Neural crest cell (in vitro differentiated cells): ENCODE results near the gene FCGR3A. TPM values are rescaled to one million over a fixed set of nuclear protein-coding genes. Genes with fewer than 3 reads are reported as not detected.
"Not testable (repeated sequence)": the region's sequence is repeated elsewhere in the genome, so short reads cannot be mapped to it uniquely, and the experiment has no call there.

Experiments
- DNase-seq: peaks from one replicate; pipeline ENCODE4 v3.0.0; 2021; ENCODE audit warnings: low read depth, mixed read lengths, low spot score
- H3K27ac Mint-ChIP-seq: one replicate; pipeline ENCODE4 v1.8.0; 2021; ENCODE audit warnings: mild to moderate bottlenecking, mixed read lengths; ENCODE audit not compliant: unreplicated experiment
- H3K27me3 Mint-ChIP-seq: 2 replicates; pipeline ENCODE4 v1.8.0; 2021; ENCODE audit warnings: low read depth, mild to moderate bottlenecking, mixed read lengths
- H3K36me3 Mint-ChIP-seq: 2 replicates; pipeline ENCODE4 v1.8.0; 2021; ENCODE audit warnings: low read depth, mild to moderate bottlenecking, mixed read lengths
- H3K4me1 Mint-ChIP-seq: 2 replicates; pipeline ENCODE4 v1.8.0; 2021; ENCODE audit warnings: mixed read lengths
- H3K4me3 Mint-ChIP-seq: one replicate; pipeline ENCODE4 v1.8.0; 2021; ENCODE audit warnings: mild to moderate bottlenecking, mixed read lengths
- H3K9me3 Mint-ChIP-seq: 2 replicates; pipeline ENCODE4 v1.8.0; 2021; ENCODE audit warnings: mixed read lengths
- total RNA-seq: library from RNA; stranded (reverse); gene quantifications from 2 replicates; pipeline ENCODE4 v1.2.1, GENCODE V29; 2021
- TF ChIP-seq, protein P1 (sequence below): fragments of 200-600 bp; sonication (generic); conservative IDR thresholded peaks from 2 replicates; pipeline ENCODE4 v1.5.0; 2021; ENCODE audit warnings: antibody characterized with exemption, mild to moderate bottlenecking

Gene FCGR3A
- total RNA-seq, 1 donor from 2014 or later, result not detected

DNA sequence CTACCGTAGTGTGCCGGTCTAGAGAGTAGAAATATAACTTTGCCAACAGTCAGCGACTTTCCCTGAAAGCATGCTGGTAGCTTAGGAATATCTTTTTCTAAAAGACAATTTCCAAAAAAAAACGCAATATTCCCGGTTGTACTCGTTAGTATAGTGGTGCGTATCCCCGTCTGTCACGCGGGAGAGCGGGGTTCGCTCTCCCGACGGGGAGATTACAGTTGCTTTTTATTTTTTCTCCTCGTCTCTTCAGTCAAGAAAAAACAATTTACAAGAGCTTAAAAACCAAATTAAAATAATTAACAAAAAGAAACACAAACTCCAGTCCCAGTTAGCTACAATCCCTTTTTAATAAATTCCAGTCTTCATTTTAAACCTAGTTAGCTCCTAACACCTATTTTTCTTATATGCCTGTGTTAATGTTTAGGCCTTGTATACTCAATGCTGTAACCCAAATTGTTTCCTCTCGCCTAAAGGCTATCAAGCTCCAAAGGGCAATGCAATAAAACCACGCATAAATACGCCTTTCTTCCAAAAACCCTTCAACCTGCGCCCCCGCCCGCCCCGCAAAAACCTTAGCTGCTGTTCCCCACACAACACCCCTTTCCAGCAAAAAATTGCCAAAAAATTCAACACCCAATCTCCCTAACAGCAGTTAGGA, 17.5 kb downstream of the FCGR3A start:
- no peak for DNase-seq
- Mint-ChIP-seq H3K36me3 (peaks cover 4% of the 10 kb centered on the region), H3K9me3 (peaks cover 2% of the 10 kb centered on the region), H3K4me3 (peak overlapping the region; percentile 88), H3K4me1 (peaks cover 33% of the 10 kb centered on the region), H3K27ac (no peak overlapping the region), H3K27me3 (peaks cover 60% of the 10 kb centered on the region)
- TF ChIP-seq, protein P1, sequence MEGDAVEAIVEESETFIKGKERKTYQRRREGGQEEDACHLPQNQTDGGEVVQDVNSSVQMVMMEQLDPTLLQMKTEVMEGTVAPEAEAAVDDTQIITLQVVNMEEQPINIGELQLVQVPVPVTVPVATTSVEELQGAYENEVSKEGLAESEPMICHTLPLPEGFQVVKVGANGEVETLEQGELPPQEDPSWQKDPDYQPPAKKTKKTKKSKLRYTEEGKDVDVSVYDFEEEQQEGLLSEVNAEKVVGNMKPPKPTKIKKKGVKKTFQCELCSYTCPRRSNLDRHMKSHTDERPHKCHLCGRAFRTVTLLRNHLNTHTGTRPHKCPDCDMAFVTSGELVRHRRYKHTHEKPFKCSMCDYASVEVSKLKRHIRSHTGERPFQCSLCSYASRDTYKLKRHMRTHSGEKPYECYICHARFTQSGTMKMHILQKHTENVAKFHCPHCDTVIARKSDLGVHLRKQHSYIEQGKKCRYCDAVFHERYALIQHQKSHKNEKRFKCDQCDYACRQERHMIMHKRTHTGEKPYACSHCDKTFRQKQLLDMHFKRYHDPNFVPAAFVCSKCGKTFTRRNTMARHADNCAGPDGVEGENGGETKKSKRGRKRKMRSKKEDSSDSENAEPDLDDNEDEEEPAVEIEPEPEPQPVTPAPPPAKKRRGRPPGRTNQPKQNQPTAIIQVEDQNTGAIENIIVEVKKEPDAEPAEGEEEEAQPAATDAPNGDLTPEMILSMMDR, result no peak

DNA sequence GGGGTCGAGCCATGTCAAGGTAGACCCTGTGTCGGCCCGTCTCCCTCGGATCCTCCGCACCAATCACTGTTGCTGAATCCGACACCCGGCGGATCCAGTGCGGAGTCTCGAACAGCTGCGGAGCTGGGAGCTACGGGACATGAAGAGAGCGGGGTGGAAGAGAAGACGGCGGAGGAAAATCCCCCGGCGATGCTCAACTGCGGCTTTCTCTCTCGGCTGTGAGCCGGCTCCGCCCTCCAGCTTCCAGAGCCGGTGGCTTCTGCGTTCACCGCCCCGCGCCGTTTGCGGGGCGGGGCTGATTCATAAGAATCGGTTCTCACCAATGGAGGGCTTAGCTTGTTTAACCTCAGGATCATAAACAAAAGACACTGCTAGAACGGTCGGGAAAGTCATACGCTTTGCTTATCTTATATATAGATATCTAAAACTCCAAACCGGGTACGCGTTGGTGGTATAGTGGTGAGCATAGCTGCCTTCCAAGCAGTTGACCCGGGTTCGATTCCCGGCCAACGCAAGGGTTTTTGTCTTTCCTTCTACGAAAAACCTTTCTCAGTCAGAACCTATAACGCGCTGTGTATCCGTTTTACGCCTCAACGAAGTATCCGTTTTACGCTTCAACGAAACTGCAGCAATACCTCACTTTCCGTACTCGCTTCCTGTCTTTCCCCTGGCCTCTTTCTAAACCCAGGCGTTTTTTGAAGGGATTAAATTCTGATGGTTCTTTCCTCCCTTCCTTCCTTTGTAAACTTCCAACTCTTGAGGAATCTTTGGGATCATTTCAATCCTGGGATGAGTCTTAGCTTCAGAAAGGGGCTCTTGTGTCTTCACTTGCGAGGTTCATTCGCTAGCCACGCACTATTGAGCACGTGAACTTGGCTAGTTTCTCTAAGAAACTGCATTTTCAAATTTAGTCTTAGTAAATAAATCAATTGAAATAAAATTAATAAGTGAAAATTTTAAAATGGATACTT, 18.7 kb downstream of the FCGR3A start:
- H3K36me3 Mint-ChIP-seq, H3K9me3 Mint-ChIP-seq: not testable (repeated sequence)
- Mint-ChIP-seq H3K4me3 (peak overlapping the region; percentile 99), H3K27ac (peak overlapping the region; percentile 84), H3K4me1 (peaks cover 33% of the 10 kb centered on the region), H3K27me3 (peaks cover 65% of the 10 kb centered on the region)
- DNase-seq, result peak; percentile 79

DNA sequence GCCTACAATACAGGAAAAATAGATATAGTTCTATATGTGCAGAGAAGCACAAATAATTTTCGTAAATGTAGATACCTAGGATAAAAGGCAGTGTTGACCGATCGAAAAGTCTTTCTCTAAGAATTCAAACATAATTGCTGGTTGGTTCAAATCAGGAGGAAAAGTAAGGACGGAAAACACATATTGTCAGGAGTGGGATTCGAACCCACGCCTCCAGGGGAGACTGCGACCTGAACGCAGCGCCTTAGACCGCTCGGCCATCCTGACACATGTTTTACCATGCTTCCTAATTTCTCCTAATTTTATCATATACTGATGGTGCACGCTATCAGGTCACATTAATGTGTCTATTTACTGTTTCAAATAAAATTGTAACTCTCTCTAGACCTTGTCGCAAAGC, 19.5 kb downstream of the FCGR3A start:
- H3K36me3 Mint-ChIP-seq, H3K9me3 Mint-ChIP-seq: not testable (repeated sequence)
- H3K4me1 Mint-ChIP-seq, result peaks cover 33% of the 10 kb centered on the region
- H3K27ac Mint-ChIP-seq, result peak overlapping the region; percentile 84
- DNase-seq, result peak; percentile 59
- peaks cover 72% of the 10 kb centered on the region for H3K27me3 Mint-ChIP-seq
- peak overlapping the region; percentile 99 for H3K4me3 Mint-ChIP-seq

DNA sequence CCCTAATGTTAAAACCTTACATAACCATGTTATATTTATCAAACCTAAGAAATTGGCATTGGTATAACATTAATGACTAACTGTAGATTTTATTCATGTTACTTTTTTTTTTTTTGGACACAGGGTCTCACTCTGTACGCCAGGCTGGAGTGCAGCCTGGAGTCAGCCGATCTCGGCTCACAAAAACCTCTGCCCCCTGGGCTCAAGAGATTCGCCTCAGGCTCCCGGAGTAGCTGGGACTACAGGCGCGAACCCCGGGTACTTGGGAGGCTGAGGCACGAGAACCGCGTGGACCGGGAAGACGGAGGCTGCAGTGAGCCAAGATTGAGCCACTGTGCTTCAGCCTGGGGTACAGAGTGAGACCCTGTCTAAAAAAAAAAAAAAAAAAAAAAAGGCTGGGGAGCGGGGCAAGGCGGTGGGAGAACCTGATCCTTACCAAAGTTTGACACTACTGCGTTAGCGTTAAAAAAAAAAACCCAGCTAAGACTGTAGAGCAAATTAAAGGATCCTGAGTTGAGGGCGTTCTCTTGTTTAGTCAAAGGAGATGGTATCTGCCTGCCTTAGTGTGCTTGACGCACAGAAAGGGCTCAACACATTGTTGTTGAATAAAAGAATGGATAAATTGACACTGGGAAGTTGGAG, 20.0 kb downstream of the FCGR3A start:
- H3K36me3 Mint-ChIP-seq, H3K27ac Mint-ChIP-seq, DNase-seq, H3K9me3 Mint-ChIP-seq: not testable (repeated sequence)
- Mint-ChIP-seq H3K27me3 (peaks cover 77% of the 10 kb centered on the region), H3K4me3 (peak overlapping the region; percentile 99), H3K4me1 (peaks cover 33% of the 10 kb centered on the region)

DNA sequence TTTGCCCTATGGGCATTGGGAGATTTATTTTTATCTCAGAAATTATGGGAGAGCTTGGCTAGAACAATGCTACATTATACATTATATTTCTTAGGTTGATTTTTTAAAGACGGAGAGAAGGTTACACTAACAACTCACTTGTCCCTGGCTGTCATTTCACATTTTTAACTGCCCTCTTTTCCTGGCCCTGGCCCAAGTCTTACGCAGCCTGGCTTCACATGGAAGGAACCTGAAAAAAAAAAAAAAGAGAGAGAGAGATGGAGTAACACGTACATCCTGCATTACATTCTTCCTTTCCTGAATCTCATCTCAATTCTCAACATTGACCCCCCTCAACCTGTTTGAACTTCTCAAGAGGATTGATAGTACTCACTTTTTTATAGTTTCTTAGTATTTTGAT, 21.1 kb downstream of the FCGR3A start:
- peaks cover 85% of the 10 kb centered on the region for H3K27me3 Mint-ChIP-seq
- DNase-seq, H3K36me3 Mint-ChIP-seq, H3K27ac Mint-ChIP-seq, H3K9me3 Mint-ChIP-seq: not testable (repeated sequence)
- peak overlapping the region; percentile 27 for H3K4me3 Mint-ChIP-seq
- H3K4me1 Mint-ChIP-seq, result peaks cover 38% of the 10 kb centered on the region

DNA sequence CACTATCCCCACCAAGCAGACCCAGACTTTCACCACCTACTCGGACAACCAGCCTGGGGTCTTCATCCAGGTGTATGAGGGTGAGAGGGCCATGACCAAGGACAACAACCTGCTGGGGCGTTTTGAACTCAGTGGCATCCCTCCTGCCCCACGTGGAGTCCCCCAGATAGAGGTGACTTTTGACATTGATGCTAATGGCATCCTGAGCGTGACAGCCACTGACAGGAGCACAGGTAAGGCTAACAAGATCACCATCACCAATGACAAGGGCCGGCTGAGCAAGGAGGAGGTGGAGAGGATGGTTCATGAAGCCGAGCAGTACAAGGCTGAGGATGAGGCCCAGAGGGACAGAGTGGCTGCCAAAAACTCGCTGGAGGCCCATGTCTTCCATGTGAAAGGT, 23.7 kb downstream of the FCGR3A start:
- peaks cover 94% of the 10 kb centered on the region for H3K27me3 Mint-ChIP-seq
- H3K36me3 Mint-ChIP-seq, H3K9me3 Mint-ChIP-seq, DNase-seq, H3K4me3 Mint-ChIP-seq, H3K27ac Mint-ChIP-seq: not testable (repeated sequence)
- H3K4me1 Mint-ChIP-seq, result peaks cover 18% of the 10 kb centered on the region

DNA sequence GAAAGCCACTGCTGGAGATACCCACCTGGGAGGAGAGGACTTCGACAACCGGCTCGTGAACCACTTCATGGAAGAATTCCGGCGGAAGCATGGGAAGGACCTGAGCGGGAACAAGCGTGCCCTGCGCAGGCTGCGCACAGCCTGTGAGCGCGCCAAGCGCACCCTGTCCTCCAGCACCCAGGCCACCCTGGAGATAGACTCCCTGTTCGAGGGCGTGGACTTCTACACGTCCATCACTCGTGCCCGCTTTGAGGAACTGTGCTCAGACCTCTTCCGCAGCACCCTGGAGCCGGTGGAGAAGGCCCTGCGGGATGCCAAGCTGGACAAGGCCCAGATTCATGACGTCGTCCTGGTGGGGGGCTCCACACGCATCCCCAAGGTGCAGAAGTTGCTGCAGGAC, 24.3 kb downstream of the FCGR3A start:
- DNase-seq, H3K9me3 Mint-ChIP-seq, H3K36me3 Mint-ChIP-seq, H3K4me3 Mint-ChIP-seq, H3K27ac Mint-ChIP-seq: not testable (repeated sequence)
- Mint-ChIP-seq H3K27me3 (peaks cover 93% of the 10 kb centered on the region), H3K4me1 (peaks cover 12% of the 10 kb centered on the region)

DNA sequence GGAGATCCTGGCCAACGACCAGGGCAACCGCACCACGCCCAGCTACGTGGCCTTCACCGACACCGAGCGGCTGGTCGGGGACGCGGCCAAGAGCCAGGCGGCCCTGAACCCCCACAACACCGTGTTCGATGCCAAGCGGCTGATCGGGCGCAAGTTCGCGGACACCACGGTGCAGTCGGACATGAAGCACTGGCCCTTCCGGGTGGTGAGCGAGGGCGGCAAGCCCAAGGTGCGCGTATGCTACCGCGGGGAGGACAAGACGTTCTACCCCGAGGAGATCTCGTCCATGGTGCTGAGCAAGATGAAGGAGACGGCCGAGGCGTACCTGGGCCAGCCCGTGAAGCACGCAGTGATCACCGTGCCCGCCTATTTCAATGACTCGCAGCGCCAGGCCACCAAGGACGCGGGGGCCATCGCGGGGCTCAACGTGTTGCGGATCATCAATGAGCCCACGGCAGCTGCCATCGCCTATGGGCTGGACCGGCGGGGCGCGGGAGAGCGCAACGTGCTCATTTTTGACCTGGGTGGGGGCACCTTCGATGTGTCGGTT, 24.8 kb downstream of the FCGR3A start:
- H3K9me3 Mint-ChIP-seq, result not testable (repeated sequence)
- H3K27me3 Mint-ChIP-seq, result peaks cover 92% of the 10 kb centered on the region

DNA sequence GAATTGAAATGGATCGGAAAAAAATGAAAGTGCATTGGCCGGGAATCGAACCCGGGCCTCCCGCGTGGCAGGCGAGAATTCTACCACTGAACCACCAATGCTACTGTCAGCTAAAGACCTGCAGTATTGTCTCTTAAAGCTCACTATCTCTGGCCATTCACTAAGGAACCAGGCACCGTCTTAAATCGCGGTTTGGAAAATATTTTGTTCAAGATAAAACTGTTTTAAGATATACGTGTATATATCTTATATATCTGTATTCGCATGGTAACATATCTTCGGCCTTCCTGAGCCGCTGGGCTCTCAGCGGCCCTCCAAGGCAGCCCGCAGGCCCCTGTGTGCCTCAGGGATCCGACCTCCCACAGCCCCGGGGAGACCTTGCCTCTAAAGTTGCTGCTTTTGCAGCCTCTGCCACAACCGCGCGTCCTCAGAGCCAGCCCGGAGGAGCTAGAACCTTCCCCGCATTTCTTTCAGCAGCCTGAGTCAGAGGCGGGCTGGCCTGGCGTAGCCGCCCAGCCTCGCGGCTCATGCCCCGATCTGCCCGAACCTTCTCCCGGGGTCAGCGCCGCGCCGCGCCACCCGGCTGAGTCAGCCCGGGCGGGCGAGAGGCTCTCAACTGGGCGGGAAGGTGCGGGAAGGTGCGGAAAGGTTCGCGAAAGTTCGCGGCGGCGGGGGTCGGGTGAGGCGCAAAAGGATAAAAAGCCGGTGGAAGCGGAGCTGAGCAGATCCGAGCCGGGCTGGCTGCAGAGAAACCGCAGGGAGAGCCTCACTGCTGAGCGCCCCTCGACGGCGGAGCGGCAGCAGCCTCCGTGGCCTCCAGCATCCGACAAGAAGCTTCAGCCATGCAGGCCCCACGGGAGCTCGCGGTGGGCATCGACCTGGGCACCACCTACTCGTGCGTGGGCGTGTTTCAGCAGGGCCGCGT, 25.5 kb downstream of the FCGR3A start, which contains the start of gene HSPA6:
TSS of gene HSPA6 (plus strand) at position 724 of the 925 bp plus-strand sequence. CDS start at position 843, 119 bp downstream.
- H3K4me1 Mint-ChIP-seq, H3K9me3 Mint-ChIP-seq, H3K36me3 Mint-ChIP-seq: not testable (repeated sequence)
- DNase-seq, result peak; percentile 79
- Mint-ChIP-seq H3K4me3 (peak within 1 kb of the TSS; percentile 95), H3K27ac (peak within 1 kb of the TSS; percentile 73), H3K27me3 (peaks cover 91% of the 10 kb centered on the region)

More for the DNA sequence above, 24.8 kb downstream of the FCGR3A start:
- DNase-seq, H3K4me1 Mint-ChIP-seq, H3K27ac Mint-ChIP-seq, H3K36me3 Mint-ChIP-seq: not testable (repeated sequence)
- H3K4me3 Mint-ChIP-seq, result peak overlapping the region; percentile 73

DNA sequence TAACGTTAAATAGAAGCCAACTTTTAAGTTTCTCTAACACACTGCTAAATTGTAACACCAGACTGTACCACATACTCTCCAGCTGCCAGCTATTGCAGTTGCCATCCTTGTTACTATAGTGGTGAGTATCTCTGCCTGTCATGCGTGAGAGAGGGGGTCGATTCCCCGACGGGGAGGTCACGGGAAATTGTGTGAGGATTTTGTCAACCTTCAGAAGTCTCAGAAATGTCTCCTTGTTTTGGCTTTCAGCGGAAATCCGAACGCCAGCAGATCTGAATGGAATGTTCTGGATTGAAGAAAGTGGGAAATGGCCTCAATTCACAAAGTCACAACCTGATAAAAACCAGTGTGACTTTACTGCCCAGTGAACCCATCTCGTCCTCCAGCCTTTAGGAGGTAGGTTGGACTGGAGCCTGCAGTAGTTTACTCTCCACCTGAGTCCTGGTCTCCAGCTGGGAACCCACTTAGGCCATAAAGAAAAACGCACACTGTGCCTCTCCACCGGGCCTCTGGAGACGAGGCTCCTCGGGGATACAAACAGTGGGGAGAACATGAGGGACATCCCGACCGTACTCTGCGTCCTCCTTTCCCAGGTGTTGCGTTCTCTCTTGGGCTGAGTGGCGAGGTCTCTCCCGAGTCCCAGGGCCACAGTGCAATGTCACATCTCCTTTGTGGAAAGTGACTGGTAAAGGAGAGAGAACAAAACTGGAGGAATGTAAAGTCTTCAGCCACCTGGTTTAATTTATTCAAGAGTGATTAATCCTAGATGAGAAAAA, 26.4 kb downstream of the FCGR3A start:
- Mint-ChIP-seq H3K4me3 (peak overlapping the region; percentile 95), H3K27ac (peak overlapping the region; percentile 73), H3K27me3 (peaks cover 90% of the 10 kb centered on the region)
- H3K36me3 Mint-ChIP-seq, H3K4me1 Mint-ChIP-seq, DNase-seq, H3K9me3 Mint-ChIP-seq: not testable (repeated sequence)
